GM21423 (cell line): ENCODE results near the gene RREB1.

Experiments
- ATAC-seq: cut with Tn5 transposase; IDR thresholded peaks from one replicate; pipeline ENCODE4 v1.9.1; 2021; ENCODE audit warnings: mild to moderate bottlenecking, moderate library complexity; ENCODE audit not compliant: unreplicated experiment

Gene RREB1

GRCh38 chr6:7241709-7242645, 134.2 kb downstream of the RREB1 start:
- no peak for ATAC-seq

GRCh38 chr6:7242835-7243178, 135.0 kb downstream of the RREB1 start:
- ATAC-seq: no peak

DNA sequence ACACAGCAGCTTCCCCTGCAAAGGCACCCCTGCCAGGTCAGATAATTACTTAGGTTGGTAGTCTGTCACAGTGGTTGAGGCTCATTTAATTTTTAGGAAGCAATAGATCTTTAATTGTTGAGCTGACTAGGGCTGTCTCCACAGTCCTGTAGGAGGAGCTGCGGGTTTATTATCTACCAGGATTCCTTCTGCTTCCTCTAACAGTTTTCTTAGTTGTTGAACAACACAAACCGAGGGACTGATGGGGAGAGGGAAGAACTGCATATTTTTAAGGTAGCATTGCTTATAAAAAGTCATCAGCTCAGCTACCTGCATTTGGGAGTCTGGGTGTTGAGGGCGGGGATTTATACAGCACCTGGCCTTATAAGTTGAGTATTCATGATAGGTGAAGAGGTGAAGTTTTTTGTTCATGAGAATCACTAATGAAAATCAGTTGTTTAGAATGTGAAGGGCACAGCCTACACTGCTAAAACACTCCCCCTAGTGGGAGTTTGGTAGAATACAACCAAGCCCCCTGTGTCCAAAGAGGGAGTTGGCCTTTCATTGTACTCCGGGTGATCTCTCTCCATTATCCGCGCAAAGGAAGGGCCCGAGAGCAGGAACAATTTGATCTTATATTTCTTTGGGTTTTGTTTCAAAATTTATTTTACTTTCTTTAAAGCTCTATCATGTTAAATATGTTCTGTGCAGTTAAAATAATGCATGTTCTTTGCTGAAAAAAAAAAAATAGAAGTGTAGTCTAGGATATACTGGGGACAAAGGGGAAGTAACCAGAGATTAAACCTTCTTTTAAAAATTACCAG, 135.6 kb downstream of the RREB1 start:
- ATAC-seq: no peak

DNA sequence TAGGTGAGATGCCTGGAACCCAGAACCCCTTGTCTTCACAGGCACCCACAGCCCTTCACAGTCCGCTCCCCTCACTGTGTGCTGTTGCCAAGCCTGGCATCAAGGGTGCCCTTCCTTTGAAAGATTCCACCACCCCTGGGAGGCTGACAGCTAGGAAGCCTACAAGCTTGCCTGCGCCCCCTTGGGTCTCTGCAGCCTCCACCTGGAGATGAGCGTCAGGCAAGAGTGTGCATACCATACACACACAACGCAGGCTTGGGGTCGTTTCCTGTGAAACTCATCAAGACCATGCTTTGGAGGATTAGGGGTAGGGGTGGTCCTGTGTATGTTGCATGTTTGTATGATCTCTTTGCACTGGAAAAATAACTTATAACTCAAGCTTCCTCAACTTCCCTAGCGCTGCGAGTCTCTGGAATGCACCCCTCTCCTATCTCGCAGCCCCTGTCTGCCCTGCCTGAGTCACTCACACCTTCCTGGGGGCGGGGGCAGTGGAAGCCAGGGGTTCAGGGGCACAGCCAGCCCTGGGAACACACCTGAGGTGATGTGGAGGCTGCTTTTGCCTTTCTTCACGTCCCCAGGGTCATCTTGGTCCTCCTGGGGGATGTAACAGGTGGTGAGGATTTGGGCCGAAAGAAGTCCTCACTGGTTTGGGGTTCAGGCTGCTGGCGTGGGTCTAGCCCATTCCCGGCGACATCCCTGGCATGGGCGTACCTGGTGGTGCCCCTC, 138.1 kb downstream of the RREB1 start:
- no peak for ATAC-seq

GRCh38 chr6:7246401-7247178, 138.8 kb downstream of the RREB1 start:
- no peak for ATAC-seq

GRCh38 chr6:7247179-7247456, 139.4 kb downstream of the RREB1 start:
- ATAC-seq: no peak

- ATAC-seq: no peak
Observed at GRCh38 chr6:7247828-7248227, 140.1 kb downstream of the RREB1 start.

- no peak for ATAC-seq
Observed at GRCh38 chr6:7249391-7249790, 141.6 kb downstream of the RREB1 start.

GRCh38 chr6:7249946-7250643, 142.3 kb downstream of the RREB1 start:
- ATAC-seq: no peak

GRCh38 chr6:7250812-7251211, 143.1 kb downstream of the RREB1 start:
- no peak for ATAC-seq

DNA sequence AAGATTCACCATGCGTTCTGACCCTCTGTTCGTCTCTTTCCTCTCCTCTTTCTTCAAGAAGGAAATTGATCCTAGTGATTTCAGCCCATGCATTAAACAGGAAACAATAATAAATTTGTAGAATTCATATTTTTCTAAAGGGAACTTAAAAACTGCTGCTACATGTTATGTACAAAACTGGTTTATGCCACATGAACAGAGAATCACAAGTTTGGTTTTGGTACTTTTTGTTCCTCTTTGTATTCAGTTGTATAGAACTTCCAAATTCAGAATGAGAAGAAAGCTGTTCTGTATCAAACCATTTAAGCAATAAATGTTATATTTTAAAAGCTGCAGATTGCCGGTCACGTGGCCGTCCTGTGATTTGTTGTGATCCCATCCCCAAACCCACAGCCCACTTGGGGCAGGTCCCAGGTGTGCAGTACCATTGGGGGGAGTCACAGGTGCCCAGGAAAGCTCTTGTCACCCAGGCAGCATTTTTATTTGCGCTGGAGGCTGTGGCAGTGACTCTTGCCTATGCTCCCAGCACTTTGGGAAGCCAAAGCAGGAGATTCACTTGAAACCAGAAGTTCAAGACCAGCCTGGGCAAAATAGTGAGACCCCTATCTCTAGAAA, 144.0 kb downstream of the RREB1 start:
- no peak for ATAC-seq

DNA sequence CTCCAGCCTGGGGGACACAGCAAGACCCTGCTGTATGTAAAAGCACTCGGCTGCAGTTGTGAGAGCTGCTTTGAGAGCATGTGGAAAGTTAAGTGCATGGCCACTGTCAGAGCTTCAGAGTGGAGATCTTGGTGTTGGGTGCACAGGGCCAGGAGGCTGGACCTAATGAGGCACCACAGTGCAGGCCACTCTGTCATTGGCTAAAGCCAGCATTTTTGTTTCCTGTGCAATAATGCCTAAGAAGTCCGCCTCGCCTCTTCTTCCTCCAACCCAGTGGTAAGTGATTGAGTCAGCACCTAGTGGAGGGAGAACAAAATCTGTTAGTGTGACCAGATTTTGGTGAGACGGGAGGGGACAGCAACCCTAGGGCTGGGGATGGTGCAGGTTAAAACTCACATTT, 144.6 kb downstream of the RREB1 start:
- no peak for ATAC-seq

- ATAC-seq: no peak
Observed at GRCh38 chr6:7254980-7255835, 147.4 kb downstream of the RREB1 start.

- no peak for ATAC-seq
Observed at GRCh38 chr6:7255918-7256317, 148.2 kb downstream of the RREB1 start.

- ATAC-seq: no peak
Observed at GRCh38 chr6:7256785-7257184, 149.0 kb downstream of the RREB1 start.

GRCh38 chr6:7257521-7258230, 149.9 kb downstream of the RREB1 start:
- no peak for ATAC-seq

DNA sequence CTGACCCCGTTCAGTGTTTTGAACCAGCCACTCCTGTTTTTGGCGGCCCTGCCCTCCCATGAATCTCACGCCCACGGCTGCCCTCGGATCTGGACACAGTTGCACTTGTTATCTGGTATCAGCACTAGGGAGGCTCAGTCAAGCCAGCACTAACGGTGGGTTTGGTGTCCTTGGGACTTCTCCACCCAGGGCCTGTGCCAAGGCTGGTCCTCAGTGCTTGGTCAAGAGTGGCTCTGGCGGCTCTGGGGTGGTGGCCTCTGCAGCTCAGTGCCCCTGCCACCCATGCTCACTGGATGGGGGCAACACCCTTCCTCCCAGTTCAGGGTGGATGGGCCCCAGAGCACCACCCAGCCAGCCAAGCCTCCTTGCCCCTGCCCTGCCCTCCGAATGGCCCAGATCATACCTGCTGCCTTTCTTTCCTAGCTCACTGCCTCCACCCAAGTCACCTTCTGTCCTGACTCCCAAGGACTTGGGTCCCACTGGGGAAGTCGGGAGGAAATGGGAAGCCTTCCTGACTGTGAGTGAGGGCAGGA, 150.5 kb downstream of the RREB1 start:
- ATAC-seq: no peak
